Measurements from ENCODE around the gene TNFRSF8.

The TNFRSF8 gene

DNA sequence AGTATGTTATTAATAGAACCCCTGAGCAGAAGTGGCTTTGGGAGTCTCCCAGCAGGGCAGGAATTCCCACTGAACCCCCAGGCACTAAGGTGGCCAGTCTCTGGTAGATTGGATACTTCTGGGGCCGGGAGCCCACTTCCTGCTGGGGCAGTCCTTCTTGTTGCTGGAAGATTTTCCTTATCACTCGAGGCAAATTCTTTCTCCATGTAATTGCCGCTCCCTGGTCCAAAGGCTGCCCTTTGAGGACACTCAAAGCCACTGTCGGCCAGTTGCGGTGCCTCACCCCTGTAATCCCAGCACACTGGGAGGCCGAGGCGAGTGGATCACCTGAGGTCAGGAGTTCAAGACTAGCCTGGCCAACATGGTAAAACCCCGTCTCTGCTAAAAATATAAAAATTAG lies 81.1 kb downstream of the TNFRSF8 start:
- TF ChIP-seq TAF1 (IDR thresholded peaks at IDR 0.05; ENCODE audit: borderline replicate concordance, insufficient read depth, low read length) = no peak
- no peak for TF ChIP-seq SIN3A (IDR thresholded peaks at IDR 0.05; ENCODE audit: borderline replicate concordance, insufficient read depth, low read length)
- TF ChIP-seq FOXP2 (optimal IDR thresholded peaks at IDR 0.05; ENCODE audit: borderline replicate concordance, extremely low read depth, extremely low read length, insufficient read depth) = no peak
- no peak for TF ChIP-seq REST (IDR thresholded peaks at IDR 0.05; ENCODE audit: insufficient read depth in 1 of 2, low read depth in 2 of 2, low read length in 2 of 2)
- no peak for TF ChIP-seq POLR2AphosphoS5 (IDR thresholded peaks at IDR 0.05; ENCODE audit: low read depth, low read length)

- no peak for TF ChIP-seq SIN3A (IDR thresholded peaks at IDR 0.05; ENCODE audit: borderline replicate concordance, insufficient read depth, low read length)
- TF ChIP-seq FOXP2 (optimal IDR thresholded peaks at IDR 0.05; ENCODE audit: borderline replicate concordance, extremely low read depth, extremely low read length, insufficient read depth) = no peak
- TF ChIP-seq REST (IDR thresholded peaks at IDR 0.05; ENCODE audit: insufficient read depth in 1 of 2, low read depth in 2 of 2, low read length in 2 of 2) = no peak
- TF ChIP-seq TAF1 (IDR thresholded peaks at IDR 0.05; ENCODE audit: borderline replicate concordance, insufficient read depth, low read length) = no peak
- no peak for TF ChIP-seq POLR2AphosphoS5 (IDR thresholded peaks at IDR 0.05; ENCODE audit: low read depth, low read length)
These were observed 81.9 kb downstream of the TNFRSF8 start for GRCh38 chr1:12144969-12145368.

- TF ChIP-seq REST (IDR thresholded peaks at IDR 0.05; ENCODE audit: insufficient read depth in 1 of 2, low read depth in 2 of 2, low read length in 2 of 2) = no peak
- TF ChIP-seq SIN3A (IDR thresholded peaks at IDR 0.05; ENCODE audit: borderline replicate concordance, insufficient read depth, low read length) = no peak
- TF ChIP-seq FOXP2 (optimal IDR thresholded peaks at IDR 0.05; ENCODE audit: borderline replicate concordance, extremely low read depth, extremely low read length, insufficient read depth) = no peak
- no peak for TF ChIP-seq TAF1 (IDR thresholded peaks at IDR 0.05; ENCODE audit: borderline replicate concordance, insufficient read depth, low read length)
- no peak for TF ChIP-seq POLR2AphosphoS5 (IDR thresholded peaks at IDR 0.05; ENCODE audit: low read depth, low read length)
These were observed 82.7 kb downstream of the TNFRSF8 start for GRCh38 chr1:12145616-12146342.

- no peak for TF ChIP-seq SIN3A (IDR thresholded peaks at IDR 0.05; ENCODE audit: borderline replicate concordance, insufficient read depth, low read length)
- TF ChIP-seq TAF1 (IDR thresholded peaks at IDR 0.05; ENCODE audit: borderline replicate concordance, insufficient read depth, low read length) = no peak
- no peak for TF ChIP-seq POLR2AphosphoS5 (IDR thresholded peaks at IDR 0.05; ENCODE audit: low read depth, low read length)
- TF ChIP-seq FOXP2 (optimal IDR thresholded peaks at IDR 0.05; ENCODE audit: borderline replicate concordance, extremely low read depth, extremely low read length, insufficient read depth) = no peak
- no peak for TF ChIP-seq REST (IDR thresholded peaks at IDR 0.05; ENCODE audit: insufficient read depth in 1 of 2, low read depth in 2 of 2, low read length in 2 of 2)
These were observed 83.4 kb downstream of the TNFRSF8 start for GRCh38 chr1:12146343-12147112.
